ENCODE results near the gene LIPC. TPM values are rescaled to one million over a fixed set of nuclear protein-coding genes. Genes with fewer than 3 reads are reported as not detected.

Gene LIPC
- total and polyA plus RNA-seq, 2 donors (not counting 3 experiments of a cell fraction or from before 2014, with no cell fraction given), result not detected

DNA sequence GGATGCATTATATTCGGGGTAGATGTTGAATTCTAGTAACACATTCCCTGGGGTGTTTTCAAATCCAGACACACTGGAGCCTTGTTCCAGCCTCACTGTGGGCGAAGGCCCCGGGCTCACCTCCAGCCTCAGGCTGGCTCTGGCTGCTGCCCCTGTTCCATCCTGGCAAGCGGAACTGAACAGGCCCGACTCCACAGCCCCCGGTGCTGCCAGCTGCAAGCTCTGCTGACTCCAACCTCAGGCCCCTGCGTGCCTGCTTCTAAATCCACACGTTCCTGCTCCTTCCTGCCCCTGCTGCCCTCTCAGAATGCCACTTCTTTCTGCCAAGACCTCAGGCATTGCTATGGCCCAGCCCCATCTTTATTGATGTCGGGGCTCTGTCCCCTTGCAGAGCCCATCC lies 90.6 kb downstream of the LIPC start:
- no peak overlapping the region for H3K9ac ChIP-seq (replicated peaks; ENCODE audit: extremely low read depth, insufficient read depth, low read length)
- H3K4me1 ChIP-seq (ENCODE audit: control insufficient read depth, extremely low read depth, insufficient read depth, low read length), result peaks cover 27% of the 10 kb centered on the region
- CTCF ChIA-PET, result interaction anchor here (2.3 kb wide), 1 partner anchor 14 kb away, joined by 6 read pairs; no protein-coding TSS in a partner anchor
- intact Hi-C loops (cut with micrococcal nuclease), result loop anchor here (5.0 kb wide), 1 partner anchor 65 kb away; no protein-coding TSS in a partner anchor
- no peak overlapping the region for H2AFZ ChIP-seq (ENCODE audit: low read depth, low read length)
- FAIRE-seq (no peak), DNase-seq (ENCODE audit: low read depth, low spot score) (no peak)
- TF ChIP-seq, protein P1, sequence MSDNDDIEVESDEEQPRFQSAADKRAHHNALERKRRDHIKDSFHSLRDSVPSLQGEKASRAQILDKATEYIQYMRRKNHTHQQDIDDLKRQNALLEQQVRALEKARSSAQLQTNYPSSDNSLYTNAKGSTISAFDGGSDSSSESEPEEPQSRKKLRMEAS (IDR thresholded peaks at IDR 0.05; ENCODE audit: insufficient read depth, insufficient read length), result no peak
- no peak for TF ChIP-seq POLR2A (IDR thresholded peaks at IDR 0.05; ENCODE audit: low read depth, low read length)
- TF ChIP-seq JUN (IDR thresholded peaks at IDR 0.05; ENCODE audit: borderline replicate concordance, insufficient read depth, insufficient read length, low read depth), result no peak
- TF ChIP-seq MYC (IDR thresholded peaks at IDR 0.05; ENCODE audit: low read depth, low read length), result no peak
- TF ChIP-seq, protein P2, sequence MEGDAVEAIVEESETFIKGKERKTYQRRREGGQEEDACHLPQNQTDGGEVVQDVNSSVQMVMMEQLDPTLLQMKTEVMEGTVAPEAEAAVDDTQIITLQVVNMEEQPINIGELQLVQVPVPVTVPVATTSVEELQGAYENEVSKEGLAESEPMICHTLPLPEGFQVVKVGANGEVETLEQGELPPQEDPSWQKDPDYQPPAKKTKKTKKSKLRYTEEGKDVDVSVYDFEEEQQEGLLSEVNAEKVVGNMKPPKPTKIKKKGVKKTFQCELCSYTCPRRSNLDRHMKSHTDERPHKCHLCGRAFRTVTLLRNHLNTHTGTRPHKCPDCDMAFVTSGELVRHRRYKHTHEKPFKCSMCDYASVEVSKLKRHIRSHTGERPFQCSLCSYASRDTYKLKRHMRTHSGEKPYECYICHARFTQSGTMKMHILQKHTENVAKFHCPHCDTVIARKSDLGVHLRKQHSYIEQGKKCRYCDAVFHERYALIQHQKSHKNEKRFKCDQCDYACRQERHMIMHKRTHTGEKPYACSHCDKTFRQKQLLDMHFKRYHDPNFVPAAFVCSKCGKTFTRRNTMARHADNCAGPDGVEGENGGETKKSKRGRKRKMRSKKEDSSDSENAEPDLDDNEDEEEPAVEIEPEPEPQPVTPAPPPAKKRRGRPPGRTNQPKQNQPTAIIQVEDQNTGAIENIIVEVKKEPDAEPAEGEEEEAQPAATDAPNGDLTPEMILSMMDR (IDR thresholded peaks at IDR 0.05; ENCODE audit: extremely low read depth in 1 of 2, insufficient read depth in 1 of 2, low read depth in 1 of 2, low read length in 2 of 2), result no peak
- TF ChIP-seq POLR2AphosphoS5 (IDR thresholded peaks at IDR 0.05; ENCODE audit: insufficient read depth, low read depth, low read length), result no peak
- no peak for TF ChIP-seq GATA2 (IDR thresholded peaks at IDR 0.05; ENCODE audit: insufficient read depth, insufficient read length, low read depth, low read length)
- no peak for TF ChIP-seq FOS (IDR thresholded peaks at IDR 0.05; ENCODE audit: borderline replicate concordance, insufficient read depth, low read length)
- TF ChIP-seq EZH2 (IDR thresholded peaks at IDR 0.05; ENCODE audit: borderline replicate concordance, low read depth, low read length, severe bottlenecking), result no peak
- no peaks in the 10 kb centered on the region for H4K20me1 ChIP-seq (replicated peaks; ENCODE audit: control insufficient read depth, extremely low read depth, insufficient read depth, low read length)
- dilution Hi-C loops (cut with MboI; ENCODE audit: extremely low pct_ligation_motif_present, low sequenced_read_pairs), result no loop called here
- H3K9me1 ChIP-seq (replicated peaks; ENCODE audit: control insufficient read depth, extremely low read depth, insufficient read depth, low read length), result no peaks in the 10 kb centered on the region
- no peaks in the 10 kb centered on the region for H3K36me3 ChIP-seq (ENCODE audit: control insufficient read depth in 2 of 2, extremely low read depth in 1 of 2, insufficient read depth in 2 of 2, low read length in 2 of 2)
- H3K9me3 ChIP-seq (replicated peaks; ENCODE audit: control insufficient read depth, insufficient read depth, low read length), result no peaks in the 10 kb centered on the region
- no peak overlapping the region for H3K4me2 ChIP-seq (ENCODE audit: insufficient read depth, low read length)
- no peak overlapping the region for H3K27ac ChIP-seq (ENCODE audit: insufficient read depth, low read depth, low read length)
- no peak overlapping the region for H3K4me3 ChIP-seq (replicated peaks in 1 of 3; ENCODE audit: insufficient read depth in 1 of 3, low read depth in 1 of 3, low read length in 3 of 3)
- H3K27me3 ChIP-seq (ENCODE audit: control insufficient read depth in 2 of 2, insufficient read depth in 2 of 2, low read length in 2 of 2), result no peaks in the 10 kb centered on the region
- no peaks in the 10 kb centered on the region for H3K79me2 ChIP-seq (ENCODE audit: control insufficient read depth, insufficient read depth, low read length)
- BruUV-seq (replicated peaks), result no TSS peak
- POLR2A ChIA-PET, result no interaction called here

All from endothelial cell of umbilical vein (primary cell).